Endodermal cell (in vitro differentiated cells): ENCODE measurements around the gene SSBP3. TPM values are rescaled to one million over a fixed set of nuclear protein-coding genes. Genes with fewer than 3 reads are reported as not detected.

Experiments used
- DNase-seq: peaks from one replicate; pipeline ENCODE4 v3.0.0-alpha.2; 2017
- H3K27ac ChIP-seq: 2 replicates; pipeline ENCODE4 v1.5.1; 2013; ENCODE audit warnings: mild to moderate bottlenecking, low read depth, low read length, moderate library complexity
- H3K27me3 ChIP-seq: 2 replicates; pipeline ENCODE4 v1.6.1; 2013; ENCODE audit warnings: mild to moderate bottlenecking, low read length, moderate library complexity; ENCODE audit not compliant: insufficient read depth, control insufficient read depth, poor library complexity, severe bottlenecking
- H3K36me3 ChIP-seq: 2 replicates; pipeline ENCODE4 v1.7.0; 2013; ENCODE audit warnings: mild to moderate bottlenecking, low read length, moderate library complexity; ENCODE audit not compliant: control insufficient read depth, insufficient read depth
- H3K4me1 ChIP-seq: one replicate; pipeline ENCODE4 v1.7.0; 2013; ENCODE audit warnings: low read length; ENCODE audit not compliant: control insufficient read depth, insufficient read depth
- H3K4me3 ChIP-seq: 2 replicates; pipeline ENCODE4 v1.5.1; 2013; ENCODE audit warnings: mild to moderate bottlenecking, low read length, moderate library complexity
- H3K9ac ChIP-seq: 2 replicates; pipeline ENCODE4 v1.6.1; 2013; ENCODE audit warnings: mild to moderate bottlenecking, low read length, moderate library complexity; ENCODE audit not compliant: poor library complexity, severe bottlenecking; ENCODE audit errors: extremely low read depth
- H3K9me3 ChIP-seq: 2 replicates; pipeline ENCODE4 v1.6.1; 2013; ENCODE audit warnings: mild to moderate bottlenecking, low read length, moderate library complexity; ENCODE audit not compliant: control insufficient read depth
- H3K27ac Mint-ChIP-seq: 2 replicates; pipeline ENCODE4 v1.8.0; 2020; ENCODE audit warnings: mixed read lengths
- H3K27me3 Mint-ChIP-seq: 2 replicates; pipeline ENCODE4 v1.8.0; 2021; ENCODE audit warnings: mild to moderate bottlenecking, mixed read lengths; ENCODE audit not compliant: insufficient read depth
- H3K36me3 Mint-ChIP-seq: 2 replicates; pipeline ENCODE4 v1.8.0; 2020; ENCODE audit warnings: low read depth, mixed read lengths
- H3K4me1 Mint-ChIP-seq: 2 replicates; pipeline ENCODE4 v1.8.0; 2020; ENCODE audit warnings: mixed read lengths
- H3K4me3 Mint-ChIP-seq: 2 replicates; pipeline ENCODE4 v1.8.0; 2020; ENCODE audit warnings: mild to moderate bottlenecking, moderate library complexity, mixed read lengths
- H3K9me3 Mint-ChIP-seq: 2 replicates; pipeline ENCODE4 v1.8.0; 2020; ENCODE audit warnings: mild to moderate bottlenecking, mixed read lengths
- WGBS, 2 experiments: methylation state at CpG; one replicate each; pipeline versions ENCODE4 v1.1.5 to v1.1.7; 2013; ENCODE audit warnings: missing lambda C conversion rate in 2 of 2, mixed read lengths in 1 of 2; ENCODE audit not compliant: insufficient coverage in 1 of 2, insufficient read length in 1 of 2; 5-methylcytosine and 5-hydroxymethylcytosine counted together
- total RNA-seq, 2 donors: library from RNA; stranded (reverse); fragmentation: NEBNext Ultra II Directional in 1 of 2; extraction: Animal tissue kit (Norgen Biotek cat#: 25700) in 1 of 2; gene quantifications; 2 replicates in 1 of 2; 3 replicates in 1 of 2; pipeline ENCODE4 v1.2.1, GENCODE V29; 2021
- TF ChIP-seq, protein P1 (sequence below): fragments of 200-600 bp; sonication (generic); conservative IDR thresholded peaks from 2 replicates; pipeline ENCODE4 v1.5.0; 2021; ENCODE audit warnings: antibody characterized with exemption, mild to moderate bottlenecking

The SSBP3 gene
- total RNA-seq, 2 donors from 2014 or later = 342 TPM

DNA sequence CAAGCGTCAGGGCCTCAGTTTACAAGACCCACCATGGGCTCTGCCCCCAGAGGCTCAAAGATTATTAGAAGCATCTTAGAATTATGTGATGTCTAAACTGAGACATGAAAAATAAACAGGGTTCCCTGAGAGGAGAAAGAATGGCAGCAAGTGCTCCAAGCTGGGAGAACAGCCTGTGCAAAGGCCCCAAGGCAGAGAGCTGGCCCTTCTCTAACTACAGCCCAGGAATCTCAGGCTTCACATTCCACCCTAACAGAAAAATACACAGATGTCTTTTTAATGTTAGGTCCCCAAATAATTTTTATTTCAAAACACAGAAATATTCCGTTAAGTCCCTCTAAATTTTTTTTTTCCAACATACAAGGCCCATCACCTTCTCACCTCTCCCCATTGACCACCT, 21.7 kb downstream of the SSBP3 start:
- Mint-ChIP-seq H3K36me3 (peaks cover 81% of the 10 kb centered on the region), H3K4me1 (peaks cover 69% of the 10 kb centered on the region), H3K27ac (peak overlapping the region; percentile 78), H3K27me3 (no peaks in the 10 kb centered on the region), H3K9me3 (no peaks in the 10 kb centered on the region), H3K4me3 (no peak overlapping the region)
- Histone ChIP-seq H3K4me3 (no peak overlapping the region), H3K36me3 (peaks cover 86% of the 10 kb centered on the region), H3K27ac (no peak overlapping the region), H3K9ac (no peak overlapping the region), H3K9me3 (no peaks in the 10 kb centered on the region), H3K27me3 (no peaks in the 10 kb centered on the region), H3K4me1 (peaks cover 27% of the 10 kb centered on the region)
- DNase-seq = no peak
- WGBS, 2 experiments = 98 to 100% methylated on average over 2 of the region's 2 CpGs
- TF ChIP-seq, protein P1, sequence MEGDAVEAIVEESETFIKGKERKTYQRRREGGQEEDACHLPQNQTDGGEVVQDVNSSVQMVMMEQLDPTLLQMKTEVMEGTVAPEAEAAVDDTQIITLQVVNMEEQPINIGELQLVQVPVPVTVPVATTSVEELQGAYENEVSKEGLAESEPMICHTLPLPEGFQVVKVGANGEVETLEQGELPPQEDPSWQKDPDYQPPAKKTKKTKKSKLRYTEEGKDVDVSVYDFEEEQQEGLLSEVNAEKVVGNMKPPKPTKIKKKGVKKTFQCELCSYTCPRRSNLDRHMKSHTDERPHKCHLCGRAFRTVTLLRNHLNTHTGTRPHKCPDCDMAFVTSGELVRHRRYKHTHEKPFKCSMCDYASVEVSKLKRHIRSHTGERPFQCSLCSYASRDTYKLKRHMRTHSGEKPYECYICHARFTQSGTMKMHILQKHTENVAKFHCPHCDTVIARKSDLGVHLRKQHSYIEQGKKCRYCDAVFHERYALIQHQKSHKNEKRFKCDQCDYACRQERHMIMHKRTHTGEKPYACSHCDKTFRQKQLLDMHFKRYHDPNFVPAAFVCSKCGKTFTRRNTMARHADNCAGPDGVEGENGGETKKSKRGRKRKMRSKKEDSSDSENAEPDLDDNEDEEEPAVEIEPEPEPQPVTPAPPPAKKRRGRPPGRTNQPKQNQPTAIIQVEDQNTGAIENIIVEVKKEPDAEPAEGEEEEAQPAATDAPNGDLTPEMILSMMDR = no peak

DNA sequence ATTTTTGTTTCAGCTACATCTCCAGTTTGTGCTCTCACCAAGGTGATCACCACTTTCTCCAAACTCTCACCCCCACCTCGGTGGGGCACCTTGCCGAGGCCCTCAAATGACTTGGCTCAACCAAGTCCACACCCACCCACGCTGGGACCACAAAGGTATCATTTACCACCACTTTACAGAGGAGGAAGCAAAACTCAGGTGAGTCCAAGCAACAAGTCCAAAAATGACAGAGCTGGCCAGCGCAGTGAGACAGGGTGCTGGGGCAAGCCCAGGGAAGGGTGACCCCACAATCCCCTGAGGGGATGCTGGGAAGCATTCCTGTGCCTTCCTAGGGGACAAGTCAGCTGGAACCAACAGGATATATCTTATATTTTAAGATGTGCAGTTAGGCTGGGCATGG, 24.7 kb downstream of the SSBP3 start:
- Histone ChIP-seq H3K9ac (no peak overlapping the region), H3K27ac (no peak overlapping the region), H3K4me1 (peaks cover 53% of the 10 kb centered on the region), H3K27me3 (no peaks in the 10 kb centered on the region), H3K4me3 (no peak overlapping the region), H3K9me3 (no peaks in the 10 kb centered on the region), H3K36me3 (peaks cover 86% of the 10 kb centered on the region)
- H3K36me3 Mint-ChIP-seq = peaks cover 67% of the 10 kb centered on the region
- H3K4me1 Mint-ChIP-seq = peaks cover 72% of the 10 kb centered on the region
- no peaks in the 10 kb centered on the region for H3K9me3 Mint-ChIP-seq
- WGBS, 2 experiments = 90 to 100% methylated on average over 1 to 4 of the region's 4 CpGs
- no peak overlapping the region for H3K4me3 Mint-ChIP-seq
- H3K27me3 Mint-ChIP-seq = no peaks in the 10 kb centered on the region
- TF ChIP-seq, protein P1 = no peak
- peak overlapping the region; percentile 84 for H3K27ac Mint-ChIP-seq
- no peak for DNase-seq

DNA sequence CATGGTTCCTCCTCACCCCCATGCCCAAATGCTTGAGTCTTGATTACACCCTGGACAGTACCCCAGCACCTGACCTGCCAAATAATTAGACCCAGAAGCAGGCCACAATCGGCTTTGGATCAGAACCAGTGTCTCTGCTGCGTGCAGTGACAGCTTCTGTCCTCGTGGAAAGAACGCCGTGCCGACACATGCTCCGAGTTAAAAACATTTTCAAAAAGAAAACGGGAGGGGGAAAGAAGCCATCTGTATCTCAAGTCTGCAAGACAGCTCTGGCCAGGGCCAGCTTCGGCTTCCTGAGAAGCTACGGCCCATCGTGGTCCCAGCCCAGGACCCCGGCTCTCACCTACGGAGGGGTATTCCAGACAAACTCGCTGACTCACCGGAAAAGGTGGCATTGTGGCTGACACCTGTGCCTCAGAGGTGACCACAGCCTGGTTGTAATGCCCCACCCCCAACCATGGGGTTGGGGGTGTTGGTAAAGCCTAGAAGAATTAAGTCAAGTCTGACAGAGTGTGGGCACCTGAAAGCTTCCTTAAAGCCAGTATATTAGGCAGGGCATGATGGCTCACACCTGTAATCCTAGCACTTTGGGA, 25.8 kb downstream of the SSBP3 start:
- H3K4me1 ChIP-seq = peaks cover 58% of the 10 kb centered on the region
- peaks cover 77% of the 10 kb centered on the region for H3K4me1 Mint-ChIP-seq
- 92 to 93% methylated on average over 11 to 15 of the region's 15 CpGs for WGBS, 2 experiments

More for the DNA sequence above, 25.8 kb downstream of the SSBP3 start:
- H3K27ac Mint-ChIP-seq = peak overlapping the region; percentile 92
- peak; percentile 58 for DNase-seq
- Histone ChIP-seq H3K9me3 (no peaks in the 10 kb centered on the region), H3K4me3 (no peak overlapping the region), H3K36me3 (peaks cover 78% of the 10 kb centered on the region), H3K27me3 (no peaks in the 10 kb centered on the region), H3K9ac (no peak overlapping the region), H3K27ac (peak overlapping the region; percentile 100)
- no peaks in the 10 kb centered on the region for H3K27me3 Mint-ChIP-seq
- no peak overlapping the region for H3K4me3 Mint-ChIP-seq
- TF ChIP-seq, protein P1 = no peak
- H3K9me3 Mint-ChIP-seq = no peaks in the 10 kb centered on the region
- H3K36me3 Mint-ChIP-seq = peaks cover 62% of the 10 kb centered on the region
